WTC11 (cell line): ENCODE results near the gene EGF.

Experiments used
- AFF4 ChIP-seq: sonication (generic); formaldehyde crosslinking; IDR thresholded peaks from 2 replicates; pipeline ENCODE4 v1.8.1; 2023; ENCODE audit warnings: mild to moderate bottlenecking, missing genetic modification reagents, borderline replicate concordance
- ATF2 ChIP-seq: sonication (generic); formaldehyde crosslinking; IDR thresholded peaks from 2 replicates; pipeline ENCODE4 v1.8.1; 2022; ENCODE audit warnings: low read depth, missing genetic modification reagents, borderline replicate concordance
- CREB1 ChIP-seq: sonication (generic); formaldehyde crosslinking; IDR thresholded peaks from 2 replicates; pipeline ENCODE4 v1.8.0; 2023; ENCODE audit warnings: mild to moderate bottlenecking, missing genetic modification reagents
- CTCF ChIP-seq: fragments of 200-600 bp; IDR thresholded peaks from 2 replicates; pipeline ENCODE4 v1.8.0; 2022; ENCODE audit warnings: antibody characterized with exemption
- ESRRA ChIP-seq: sonication (generic); formaldehyde crosslinking; IDR thresholded peaks from 2 replicates; pipeline ENCODE4 v1.8.1; 2022; ENCODE audit warnings: mild to moderate bottlenecking, missing genetic modification reagents, borderline replicate concordance
- ETV6 ChIP-seq: sonication (generic); formaldehyde crosslinking; IDR thresholded peaks from 2 replicates; pipeline ENCODE4 v1.8.1; 2022; ENCODE audit warnings: mild to moderate bottlenecking, missing genetic modification reagents
- GABPB1 ChIP-seq: sonication (generic); formaldehyde crosslinking; IDR thresholded peaks from 2 replicates; pipeline ENCODE4 v1.8.1; 2023; ENCODE audit warnings: mild to moderate bottlenecking, missing genetic modification reagents
- JUN ChIP-seq: sonication (generic); formaldehyde crosslinking; IDR thresholded peaks from 2 replicates; pipeline ENCODE4 v1.8.0; 2023; ENCODE audit warnings: mild to moderate bottlenecking, missing genetic modification reagents
- USF1 ChIP-seq: sonication (generic); formaldehyde crosslinking; IDR thresholded peaks from 2 replicates; pipeline ENCODE4 v1.8.0; 2022; ENCODE audit warnings: mild to moderate bottlenecking, missing genetic modification reagents
- ZBTB21 ChIP-seq: sonication (generic); formaldehyde crosslinking; IDR thresholded peaks from 2 replicates; pipeline ENCODE4 v1.8.1; 2023; ENCODE audit warnings: mild to moderate bottlenecking, missing genetic modification reagents, borderline replicate concordance
- ZNF396 ChIP-seq: fragments of 250-450 bp; sonication (Bioruptor Pico); IDR thresholded peaks from 2 replicates; pipeline ENCODE4 v1.8.0; 2021; ENCODE audit warnings: mild to moderate bottlenecking, moderate library complexity, borderline replicate concordance

GRCh38 chr4:109969919-109970318, 57.2 kb downstream of the EGF start:
- no peak for TF ChIP-seq ZBTB21 (CRISPR knock-in tag)
- TF ChIP-seq CTCF = no peak
- no peak for TF ChIP-seq ZNF396
- TF ChIP-seq USF1 (CRISPR knock-in tag) = no peak
- no peak for TF ChIP-seq ETV6 (CRISPR knock-in tag)
- no peak for TF ChIP-seq CREB1 (CRISPR knock-in tag)
- TF ChIP-seq GABPB1 = no peak
- TF ChIP-seq ATF2 (CRISPR knock-in tag) = no peak
- TF ChIP-seq AFF4 (CRISPR knock-in tag) = no peak
- no peak for TF ChIP-seq ESRRA (CRISPR knock-in tag)
- TF ChIP-seq JUN = no peak
